NCI-H82 treated with DMSO at 0.1 percent for 48 hours (cell line): ENCODE results near the gene BACH2.
"Not testable (repeated sequence)": the region's sequence is repeated elsewhere in the genome, so short reads cannot be mapped to it uniquely, and the experiment has no call there.

Experiments
- DNase-seq: peaks from one replicate; lab custom pipeline; 2025; ENCODE audit not compliant: unreplicated experiment; lab: John Stamatoyannopoulos, UW

The BACH2 gene

GRCh38 chr6:90282265-90282664 lies 14.4 kb downstream of the BACH2 start:
- DNase-seq: not testable (repeated sequence)

GRCh38 chr6:90278129-90278528 lies 18.5 kb downstream of the BACH2 start:
- DNase-seq: no peak

- no peak for DNase-seq
Observed at GRCh38 chr6:90277302-90278011, 19.2 kb downstream of the BACH2 start.

GRCh38 chr6:90274451-90275030 lies 22.1 kb downstream of the BACH2 start:
- no peak for DNase-seq

- DNase-seq: no peak
Observed at GRCh38 chr6:90273863-90274262, 22.8 kb downstream of the BACH2 start.

- DNase-seq: no peak
Observed at GRCh38 chr6:90272895-90273294, 23.7 kb downstream of the BACH2 start.

- no peak for DNase-seq
Observed at GRCh38 chr6:90271831-90272230, 24.8 kb downstream of the BACH2 start.

GRCh38 chr6:90269334-90269733 lies 27.3 kb downstream of the BACH2 start:
- no peak for DNase-seq

GRCh38 chr6:90268178-90268577 lies 28.5 kb downstream of the BACH2 start:
- no peak for DNase-seq

- DNase-seq: no peak
Observed at GRCh38 chr6:90266905-90267621, 29.6 kb downstream of the BACH2 start.

GRCh38 chr6:90264561-90264960 lies 32.1 kb downstream of the BACH2 start:
- no peak for DNase-seq

- no peak for DNase-seq
Observed at GRCh38 chr6:90263633-90264032, 33.0 kb downstream of the BACH2 start.

GRCh38 chr6:90261801-90262200 lies 34.8 kb downstream of the BACH2 start:
- no peak for DNase-seq

GRCh38 chr6:90257486-90257738 lies 39.2 kb downstream of the BACH2 start:
- no peak for DNase-seq

- DNase-seq: no peak
Observed at GRCh38 chr6:90256698-90257485, 39.8 kb downstream of the BACH2 start.

- DNase-seq: no peak
Observed at GRCh38 chr6:90253631-90254030, 43.0 kb downstream of the BACH2 start.

GRCh38 chr6:90251295-90251992 lies 45.2 kb downstream of the BACH2 start:
- no peak for DNase-seq

GRCh38 chr6:90250405-90250804 lies 46.2 kb downstream of the BACH2 start:
- DNase-seq: no peak

GRCh38 chr6:90249458-90249857 lies 47.2 kb downstream of the BACH2 start:
- DNase-seq: no peak

- no peak for DNase-seq
Observed at GRCh38 chr6:90249034-90249433, 47.6 kb downstream of the BACH2 start.

GRCh38 chr6:90247262-90247661 lies 49.4 kb downstream of the BACH2 start:
- DNase-seq: no peak
